ENCODE data around the gene SMIM24.

SMIM24 gene

GRCh38 chr19:3496392-3497273, 16.3 kb upstream of the SMIM24 start:
- no peak for DNase-seq

GRCh38 chr19:3494559-3494958, 14.2 kb upstream of the SMIM24 start:
- DNase-seq, result peak; percentile 82

GRCh38 chr19:3494051-3494450, 13.7 kb upstream of the SMIM24 start:
- no peak for DNase-seq

- no peak for DNase-seq
These were observed 13.3 kb upstream of the SMIM24 start for GRCh38 chr19:3493651-3494050.

GRCh38 chr19:3492919-3493318, 12.6 kb upstream of the SMIM24 start:
- no peak for DNase-seq

GRCh38 chr19:3492131-3492839, 12.0 kb upstream of the SMIM24 start:
- DNase-seq, result no peak

GRCh38 chr19:3491396-3492119, 11.2 kb upstream of the SMIM24 start:
- DNase-seq, result no peak

GRCh38 chr19:3483226-3483628, 2.9 kb upstream of the SMIM24 start, which contains the start of gene SMIM44:
SMIM44 (minus strand) TSS chr19:3483441; CDS start chr19:3483403, 38 bp downstream.
- DNase-seq, result no peak

- no peak for DNase-seq
These were observed 2.3 kb upstream of the SMIM24 start for GRCh38 chr19:3482507-3483225.

GRCh38 chr19:3481241-3482090, 1.1 kb upstream of the SMIM24 start:
- no peak for DNase-seq

GRCh38 chr19:3479834-3480215, 500 bp downstream of the SMIM24 start:
- no peak for DNase-seq

GRCh38 chr19:3479177-3479833, 1.0 kb downstream of the SMIM24 start:
- peak; percentile 73 for DNase-seq

GRCh38 chr19:3478409-3479176, 1.7 kb downstream of the SMIM24 start:
- DNase-seq, result no peak

GRCh38 chr19:3477951-3478350, 2.4 kb downstream of the SMIM24 start:
- DNase-seq, result no peak

- DNase-seq, result no peak
These were observed 2.8 kb downstream of the SMIM24 start for GRCh38 chr19:3477506-3477905.

- no peak for DNase-seq
These were observed 3.5 kb downstream of the SMIM24 start for GRCh38 chr19:3476830-3477229.

- no peak for DNase-seq
These were observed 4.9 kb downstream of the SMIM24 start for GRCh38 chr19:3475449-3475848.

GRCh38 chr19:3474614-3475013, 5.7 kb downstream of the SMIM24 start:
- DNase-seq, result no peak

GRCh38 chr19:3474010-3474409, 6.3 kb downstream of the SMIM24 start:
- DNase-seq, result no peak

- DNase-seq, result peak; percentile 81
These were observed 8.2 kb downstream of the SMIM24 start for GRCh38 chr19:3471954-3472655.
